ENCODE results near the gene ROBO1.
"Not testable (repeated sequence)": the region's sequence is repeated elsewhere in the genome, so short reads cannot be mapped to it uniquely, and the experiment has no call there.

ROBO1 gene

DNA sequence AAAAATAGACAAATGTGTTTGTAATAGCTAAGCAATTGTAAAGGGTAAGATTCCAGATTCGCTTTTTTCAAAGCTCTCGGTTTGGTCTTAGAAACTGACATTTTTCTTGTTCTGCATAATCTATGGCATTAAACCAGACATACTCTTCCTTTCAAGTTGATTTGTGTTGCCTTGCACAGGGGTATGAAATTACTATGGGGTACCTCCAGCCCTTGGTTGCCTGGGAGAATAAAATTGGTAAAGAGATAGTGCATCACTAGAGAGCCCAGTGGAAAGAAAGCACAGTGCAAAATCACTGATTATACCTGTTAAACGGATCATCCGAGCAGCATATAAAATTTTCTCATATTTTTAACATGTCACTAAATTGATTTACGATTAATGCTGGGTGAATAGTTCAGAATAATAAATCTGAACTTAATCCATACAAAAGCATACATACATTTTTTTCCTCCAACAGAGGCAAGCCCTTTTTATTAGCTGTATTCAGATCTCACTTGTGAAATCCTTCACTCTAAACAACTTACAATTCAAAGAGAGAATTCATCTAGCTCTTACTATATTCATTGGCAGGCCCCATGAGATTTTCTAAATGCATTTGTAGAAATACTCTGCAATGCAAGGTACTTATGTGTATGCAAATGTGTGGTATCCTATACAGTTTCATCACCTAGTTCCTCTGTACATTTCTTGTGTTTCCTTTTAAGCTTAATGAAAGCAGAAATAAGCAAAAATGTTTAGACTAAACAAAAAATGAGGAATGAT is 224.4 kb downstream of the ROBO1 start:
- DNase-seq = no peak

DNA sequence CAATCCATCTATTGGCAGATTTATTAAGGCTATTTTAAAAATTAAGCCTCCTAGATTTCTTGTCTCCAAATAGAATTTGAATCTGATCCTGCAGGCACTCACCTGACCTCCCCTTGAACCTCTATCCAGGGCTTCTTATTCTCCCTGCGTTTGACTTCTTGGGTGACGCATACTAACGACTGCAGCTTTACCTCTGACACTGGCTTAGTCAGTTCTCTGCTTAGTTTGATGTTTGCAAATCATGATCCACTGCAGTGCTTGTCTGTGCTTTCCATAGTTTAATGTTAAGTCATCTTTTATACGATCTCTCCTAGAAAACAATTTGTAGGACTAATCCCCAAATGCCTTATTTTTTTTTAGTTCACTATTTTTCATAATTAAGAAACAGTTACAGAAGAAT is 233.1 kb downstream of the ROBO1 start:
- no peak for DNase-seq

DNA sequence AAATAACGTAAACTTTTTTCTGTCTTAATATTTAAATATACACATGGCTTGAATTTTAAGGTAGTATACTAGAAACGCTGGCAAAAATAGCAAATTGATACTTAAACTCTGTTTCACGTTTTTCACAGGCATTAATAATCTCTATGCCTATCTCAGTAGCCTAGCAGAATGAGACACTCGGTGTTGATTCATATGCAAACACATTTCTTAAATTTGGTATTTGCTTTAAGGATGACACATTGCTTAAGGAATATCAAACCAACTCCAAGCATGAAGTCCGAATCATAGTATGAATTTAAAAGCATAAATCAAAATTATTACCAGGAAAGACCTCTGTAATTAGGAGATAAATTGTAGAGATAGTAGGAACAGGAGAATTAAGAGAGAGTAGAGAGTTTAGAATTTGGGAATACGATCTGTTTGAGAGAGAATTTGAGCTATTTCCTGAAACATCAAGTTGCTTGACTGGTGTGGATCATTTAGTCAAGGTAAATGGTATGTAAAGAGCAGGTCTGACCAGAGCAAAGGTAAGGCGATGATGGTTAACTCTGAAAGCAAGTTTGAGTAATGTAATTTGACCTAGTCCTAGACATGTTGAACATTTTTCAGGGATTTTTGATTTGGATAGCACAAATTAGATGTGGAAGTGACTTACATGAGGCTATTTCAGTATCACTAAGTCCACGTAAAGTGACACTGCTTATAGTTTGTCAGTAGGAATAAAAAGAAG is 236.1 kb downstream of the ROBO1 start:
- DNase-seq = no peak

DNA sequence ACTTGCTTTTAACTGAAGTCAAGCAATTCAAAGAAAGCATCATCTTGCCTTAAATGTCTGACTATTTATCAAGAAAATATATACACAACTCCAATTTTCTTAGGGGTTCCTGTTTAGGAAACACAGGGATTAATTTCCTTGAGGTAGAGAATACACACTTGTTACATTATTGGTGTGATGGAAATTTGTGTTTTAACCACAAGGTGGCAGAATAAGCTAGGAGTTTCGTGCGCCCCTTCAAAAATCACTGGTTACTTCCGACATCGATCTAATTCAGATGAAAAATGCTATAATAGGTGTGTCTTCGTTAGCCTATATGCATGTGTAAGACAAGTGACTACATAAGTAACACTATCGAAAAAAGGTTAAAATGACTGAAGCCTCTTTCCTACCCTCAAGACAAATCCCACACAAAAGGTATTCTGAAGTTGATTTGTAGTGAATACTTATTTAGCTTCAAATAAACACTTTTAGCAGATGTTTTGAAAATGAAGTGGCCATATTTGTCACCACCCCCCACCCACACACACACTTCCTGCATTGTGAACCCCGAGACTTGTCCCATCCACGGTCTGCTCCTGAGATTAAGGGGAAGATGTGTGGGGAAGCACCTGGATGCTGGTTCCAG is 246.5 kb downstream of the ROBO1 start:
- peak; percentile 8 for DNase-seq

DNA sequence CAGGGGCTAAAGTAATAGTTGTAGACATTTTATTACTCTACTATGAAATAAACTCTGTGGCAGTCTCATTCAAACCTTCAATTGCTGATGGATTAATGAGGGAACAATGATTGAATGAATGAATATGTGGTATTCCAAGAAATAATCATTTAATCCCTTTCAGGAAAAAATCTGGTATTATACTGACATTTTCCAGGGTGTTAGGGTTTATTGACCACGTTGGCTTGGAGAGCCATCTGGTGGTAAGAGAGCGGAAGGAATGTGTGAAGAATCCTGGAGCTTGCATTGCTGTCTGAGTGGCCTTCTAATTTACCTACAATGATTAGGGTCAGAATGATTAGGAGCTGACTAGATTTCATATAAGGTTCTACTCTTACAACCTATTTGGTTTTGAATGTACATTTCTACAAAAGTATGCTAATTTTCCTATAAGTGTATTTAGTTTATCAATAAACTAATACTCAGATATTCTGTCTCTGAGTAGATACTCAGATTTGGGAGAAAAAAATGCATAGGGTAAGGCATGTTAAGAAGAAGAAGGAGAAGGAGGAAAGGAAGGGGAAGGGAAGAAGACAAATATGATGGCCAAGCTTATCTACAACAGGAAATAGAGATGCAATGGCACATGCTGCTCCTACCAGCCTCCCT is 249.9 kb downstream of the ROBO1 start:
- peak; percentile 8 for DNase-seq

DNA sequence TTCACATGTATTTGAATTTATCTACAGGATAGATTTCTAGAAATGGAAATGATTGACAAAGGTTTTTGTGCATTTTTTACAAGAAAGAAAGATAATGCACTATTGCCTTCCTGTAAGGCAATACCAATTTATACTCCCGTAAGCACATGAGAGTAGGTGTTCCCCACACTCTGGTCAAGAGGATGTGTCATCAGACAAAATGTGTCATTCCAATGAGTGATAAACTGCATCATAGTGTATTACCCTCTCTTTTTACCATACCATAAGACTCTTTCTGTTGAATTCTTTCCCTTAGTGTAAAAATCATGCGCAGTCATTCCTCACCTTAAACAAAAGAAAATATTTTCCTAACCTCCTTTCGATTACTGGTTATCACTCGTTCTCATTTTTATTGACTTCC is 251.0 kb downstream of the ROBO1 start:
- DNase-seq = no peak

DNA sequence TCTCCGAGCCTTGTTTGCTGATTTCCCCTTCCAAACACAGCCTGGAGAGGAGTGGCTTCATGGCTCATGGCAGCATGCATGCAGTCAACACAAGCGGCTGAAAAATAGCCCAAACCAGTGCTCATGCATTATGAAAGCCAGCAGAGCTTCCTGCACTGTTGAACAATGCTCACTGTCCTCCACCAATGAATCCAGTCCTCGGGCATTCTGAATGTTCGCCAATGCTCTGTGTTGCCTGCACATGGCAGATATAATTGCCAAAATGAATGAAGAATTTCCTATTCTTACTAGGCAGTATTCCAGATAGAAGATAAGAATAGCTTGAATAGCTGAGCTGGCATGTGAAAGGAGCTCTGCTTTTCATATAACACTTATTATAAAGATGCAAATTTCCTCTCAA is 252.7 kb downstream of the ROBO1 start:
- DNase-seq = no peak

DNA sequence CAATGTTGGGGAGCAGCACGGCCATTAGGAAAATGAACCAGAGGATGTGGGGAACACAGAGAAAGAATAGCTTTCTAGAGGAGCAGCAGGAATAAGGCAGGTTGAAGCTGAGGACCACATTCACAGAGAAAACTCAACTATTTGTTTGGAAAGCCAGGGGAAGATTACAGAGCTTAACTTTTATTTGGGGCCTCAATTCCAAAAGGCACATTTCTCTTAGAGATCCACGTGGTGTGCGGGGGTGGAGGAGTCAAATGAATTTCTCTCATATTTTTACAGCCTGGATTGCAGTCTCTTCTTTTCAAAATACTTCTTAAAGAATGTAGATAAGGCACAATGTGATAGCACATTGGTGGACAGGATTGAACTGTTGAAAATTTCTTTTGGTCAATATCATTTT is 253.7 kb downstream of the ROBO1 start:
- DNase-seq = no peak

DNA sequence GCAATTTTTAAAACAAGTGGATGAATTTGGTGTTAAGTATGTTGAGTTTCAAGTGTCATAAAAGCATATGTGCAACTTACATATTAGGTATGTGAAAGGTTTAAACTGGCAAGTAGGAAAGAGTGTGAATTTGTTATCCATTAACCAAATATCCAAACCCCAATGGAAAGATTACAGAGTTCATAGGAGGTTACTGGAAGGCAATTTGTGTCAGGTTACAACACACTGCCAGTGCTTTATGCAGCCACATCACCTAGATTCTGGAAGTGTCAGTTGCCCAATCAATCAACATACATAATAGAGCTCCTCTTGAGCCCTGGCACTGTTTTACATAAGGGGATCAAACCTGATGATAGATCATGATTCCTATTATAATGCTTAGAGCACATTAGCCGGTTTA is 261.0 kb downstream of the ROBO1 start:
- no peak for DNase-seq

DNA sequence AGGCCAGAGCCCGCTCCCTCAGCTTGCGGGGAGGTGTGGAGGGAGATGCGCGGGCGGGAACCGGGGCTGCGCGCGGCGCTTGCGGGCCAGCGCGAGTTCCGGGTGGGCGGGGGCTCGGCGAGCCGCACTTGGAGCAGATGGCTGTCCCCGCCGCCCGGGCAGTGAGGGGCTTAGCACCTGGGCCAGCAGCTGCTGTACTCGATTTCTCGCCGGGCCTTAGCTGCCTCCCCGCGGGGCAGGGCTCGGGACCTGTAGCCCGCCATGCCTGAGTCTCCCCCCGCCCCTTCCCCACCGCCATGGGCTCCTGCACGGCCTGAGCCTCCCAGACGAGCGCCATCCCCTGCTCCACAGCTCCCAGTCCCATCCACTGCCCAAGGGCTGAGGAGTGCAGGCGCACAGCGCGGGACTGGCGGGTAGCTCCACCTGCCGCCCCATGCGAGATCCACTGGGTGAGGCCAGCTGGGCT is 265.5 kb downstream of the ROBO1 start:
- not testable (repeated sequence) for DNase-seq

DNA sequence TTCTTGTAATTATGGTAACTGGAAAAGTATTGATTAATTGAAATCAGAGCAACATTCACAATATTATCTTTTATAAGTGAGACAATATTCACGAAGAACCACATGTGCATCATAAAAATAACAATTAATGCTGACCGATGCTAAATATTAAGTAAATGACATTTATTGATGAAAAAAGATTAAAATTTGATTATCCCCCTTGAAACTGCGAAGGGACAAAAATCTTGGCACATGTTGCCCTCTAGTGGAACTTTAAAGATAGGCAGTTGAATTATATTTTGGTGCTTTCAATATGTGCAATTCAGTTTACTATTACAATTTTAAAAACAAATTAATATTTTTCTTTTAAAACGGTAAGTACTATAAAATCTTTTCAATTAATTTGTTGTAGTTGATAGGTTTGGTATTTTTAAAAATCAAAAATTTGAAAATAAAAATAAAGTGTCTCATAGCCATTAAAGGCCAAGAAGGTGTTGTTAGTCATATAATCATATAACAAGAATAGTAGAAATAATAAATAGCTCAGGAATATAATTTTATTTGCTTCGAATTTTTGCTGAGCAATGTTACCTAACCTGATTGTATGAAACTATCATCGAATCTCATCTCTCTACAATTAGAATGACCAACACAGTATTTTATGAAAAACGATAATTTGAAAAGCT is 270.2 kb downstream of the ROBO1 start:
- peak; percentile 7 for DNase-seq

DNA sequence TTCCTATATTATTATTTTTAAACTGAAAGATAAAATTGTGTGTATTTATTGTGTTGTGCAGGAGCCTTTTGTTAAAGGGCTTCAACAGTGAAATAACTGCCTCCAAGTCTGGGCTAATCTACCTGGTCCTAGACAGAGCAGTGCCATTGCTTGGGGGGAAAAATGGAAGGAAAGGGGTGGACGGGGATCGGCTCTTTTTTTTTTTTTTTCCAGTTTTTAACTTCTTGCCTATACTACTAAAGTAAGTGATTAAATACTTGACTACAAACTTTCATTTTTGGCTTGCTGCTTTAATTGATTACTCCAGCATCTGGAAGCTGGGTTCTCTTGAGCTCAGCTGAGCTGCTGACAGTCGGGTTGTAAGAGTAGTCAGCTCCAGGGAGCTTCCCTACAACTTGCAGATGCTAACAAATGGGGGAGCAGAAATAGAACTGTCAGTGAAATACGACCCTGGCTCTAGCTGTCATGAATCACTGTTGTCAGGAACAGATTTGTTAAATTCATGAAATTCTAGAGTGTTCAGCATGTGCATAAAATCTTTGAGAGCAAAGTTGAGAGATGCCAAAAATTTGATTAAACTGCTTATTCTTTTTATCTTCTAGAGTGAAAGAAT is 276.7 kb downstream of the ROBO1 start:
- DNase-seq = no peak

DNA sequence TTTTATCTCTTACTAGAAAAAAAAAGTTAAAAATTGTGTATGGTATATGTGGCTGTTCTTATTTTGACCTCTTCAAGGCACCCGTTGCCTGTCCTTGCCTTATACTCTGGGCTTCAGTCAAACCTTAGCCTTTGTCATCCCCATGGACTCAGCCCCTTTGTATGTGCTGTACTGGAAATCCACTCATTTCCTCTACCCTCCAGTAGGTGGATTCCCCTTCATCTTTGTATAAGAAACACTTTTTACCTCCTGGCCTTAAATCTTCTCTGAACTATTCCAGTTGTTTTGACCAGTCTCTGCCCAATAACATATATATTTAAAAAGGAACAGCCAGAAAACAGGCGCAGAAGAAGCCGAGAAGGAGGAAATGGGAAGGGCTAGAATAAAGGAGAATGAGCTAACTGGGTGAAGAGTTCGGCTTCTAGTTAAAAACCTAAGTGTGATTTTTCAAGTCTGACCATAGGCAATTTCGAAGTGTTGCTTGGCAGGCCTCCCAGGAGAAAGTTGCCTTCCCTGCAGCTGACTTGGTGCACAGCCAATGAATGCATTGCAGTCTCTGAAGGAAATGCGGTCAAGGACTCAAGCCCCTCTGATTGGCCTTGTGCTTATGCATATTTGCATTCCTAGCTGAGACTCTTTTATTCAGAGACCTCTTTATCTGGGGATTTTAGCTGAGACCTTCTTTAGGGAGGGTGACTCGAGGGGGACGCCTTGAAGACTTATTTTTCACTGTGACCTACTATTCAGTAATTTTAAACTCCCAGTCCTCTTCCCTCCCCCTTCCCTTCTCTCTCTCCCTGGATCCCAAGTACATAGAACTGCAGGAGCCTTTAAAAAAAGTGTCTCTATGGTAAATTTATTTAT is 277.4 kb downstream of the ROBO1 start:
- DNase-seq = no peak

DNA sequence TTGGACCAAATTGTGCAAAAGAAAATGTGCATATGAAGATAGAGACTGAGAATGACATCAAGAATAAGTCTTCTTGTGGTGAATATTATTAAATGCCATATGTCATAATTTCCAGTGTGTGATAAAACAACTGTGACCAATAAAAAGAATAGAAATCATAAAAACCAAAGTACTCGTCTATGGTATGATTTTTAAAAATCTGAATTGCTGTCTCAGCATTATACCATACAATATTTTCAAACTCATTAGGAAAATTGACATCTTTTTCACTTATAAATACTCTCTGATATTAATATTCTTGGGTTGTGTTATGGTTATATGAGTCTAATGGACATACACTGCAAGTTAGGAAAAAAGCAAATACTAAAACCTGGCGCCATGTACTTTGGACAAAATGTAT is 279.4 kb downstream of the ROBO1 start:
- DNase-seq = no peak

DNA sequence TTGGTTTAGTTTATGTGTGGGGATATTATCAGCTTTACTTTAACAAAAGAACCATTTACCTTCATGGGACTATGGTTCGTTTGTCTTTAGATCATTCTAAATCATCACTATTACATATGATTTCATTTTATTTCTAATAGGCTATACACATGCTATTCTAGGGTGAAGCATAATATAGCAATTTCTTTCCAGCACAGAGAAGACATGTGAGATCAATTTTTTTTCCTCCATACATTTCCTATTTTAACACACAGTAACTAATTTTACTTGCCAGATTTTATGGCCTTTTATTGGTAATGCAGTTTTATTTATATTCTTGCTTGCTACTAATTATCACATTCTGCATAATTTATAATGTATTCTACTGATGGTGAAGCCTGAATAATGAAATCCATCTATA is 287.1 kb downstream of the ROBO1 start:
- DNase-seq = no peak

DNA sequence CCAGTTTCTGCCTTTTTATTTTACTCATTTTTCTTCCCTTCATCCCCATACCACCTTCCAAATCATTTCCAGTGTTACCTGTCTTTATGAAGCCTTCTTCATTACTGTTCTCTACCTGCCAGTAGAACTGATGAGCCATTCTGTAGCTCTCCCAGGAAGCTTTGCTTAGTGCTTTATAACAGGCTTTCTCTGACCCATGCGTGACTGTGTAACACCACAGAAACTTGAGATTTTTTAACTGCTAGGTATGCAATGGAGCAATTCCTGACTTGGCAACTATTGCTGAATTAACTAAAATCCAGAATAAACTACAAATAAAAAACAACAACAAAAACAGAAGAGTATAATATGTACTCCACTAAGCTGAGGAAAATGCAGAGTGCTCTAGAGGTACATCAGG is 289.2 kb downstream of the ROBO1 start:
- DNase-seq = no peak

DNA sequence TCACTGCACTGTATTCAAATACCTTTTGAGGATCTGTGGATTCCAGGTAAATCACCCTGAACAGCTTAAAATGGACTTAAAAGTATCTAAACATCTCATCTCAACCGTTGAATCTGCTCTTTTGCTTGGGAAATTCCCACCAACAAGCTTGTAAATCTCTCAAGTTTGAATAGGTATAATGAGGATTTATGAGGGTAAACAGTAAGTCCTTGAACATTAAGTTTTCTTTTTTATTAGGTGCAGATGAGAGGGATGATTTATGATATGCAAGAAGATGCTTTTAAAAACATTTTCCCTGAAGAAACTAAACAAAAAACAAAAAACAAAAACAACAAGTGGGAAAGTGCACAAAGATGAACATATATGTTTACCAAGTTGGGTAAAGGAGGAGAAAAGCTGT is 290.6 kb downstream of the ROBO1 start:
- DNase-seq = no peak

DNA sequence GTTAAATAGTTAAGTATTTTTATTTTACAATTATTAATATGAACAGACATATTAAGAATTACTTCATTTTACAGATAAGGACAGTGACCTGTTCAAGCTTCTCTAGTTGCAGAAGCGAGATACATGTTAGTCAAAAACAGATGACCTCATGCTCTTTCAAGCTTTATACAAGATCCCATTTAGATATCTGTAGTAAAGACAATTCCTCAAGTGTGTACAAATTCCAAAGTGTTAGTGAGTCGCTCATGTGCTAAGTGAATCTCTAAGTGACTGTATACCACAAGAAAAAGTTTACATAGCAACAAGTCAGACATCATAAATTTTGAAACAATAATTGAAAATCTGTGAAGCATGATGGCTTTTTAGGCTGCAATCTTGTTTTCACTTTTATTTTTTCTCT is 293.8 kb downstream of the ROBO1 start:
- no peak for DNase-seq

DNA sequence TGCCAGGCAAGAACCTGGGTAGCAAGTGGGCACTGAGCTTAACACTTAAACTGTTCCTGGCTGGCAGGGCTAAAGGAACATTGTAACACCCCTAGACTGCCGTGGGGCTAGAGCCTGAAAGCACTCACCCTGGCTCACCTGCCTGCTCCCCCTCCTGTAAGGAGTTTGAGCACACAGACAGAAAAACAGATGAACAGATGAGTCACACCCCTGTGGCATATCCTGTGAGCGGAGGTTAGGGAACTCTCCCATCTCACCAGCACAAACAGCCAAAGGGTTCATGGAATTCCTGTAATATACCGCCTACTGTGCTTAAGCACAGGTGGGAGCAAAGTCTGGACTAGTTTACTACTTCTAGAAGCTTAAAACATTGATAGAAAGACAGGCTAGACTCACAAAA is 300.1 kb downstream of the ROBO1 start:
- no peak for DNase-seq

DNA sequence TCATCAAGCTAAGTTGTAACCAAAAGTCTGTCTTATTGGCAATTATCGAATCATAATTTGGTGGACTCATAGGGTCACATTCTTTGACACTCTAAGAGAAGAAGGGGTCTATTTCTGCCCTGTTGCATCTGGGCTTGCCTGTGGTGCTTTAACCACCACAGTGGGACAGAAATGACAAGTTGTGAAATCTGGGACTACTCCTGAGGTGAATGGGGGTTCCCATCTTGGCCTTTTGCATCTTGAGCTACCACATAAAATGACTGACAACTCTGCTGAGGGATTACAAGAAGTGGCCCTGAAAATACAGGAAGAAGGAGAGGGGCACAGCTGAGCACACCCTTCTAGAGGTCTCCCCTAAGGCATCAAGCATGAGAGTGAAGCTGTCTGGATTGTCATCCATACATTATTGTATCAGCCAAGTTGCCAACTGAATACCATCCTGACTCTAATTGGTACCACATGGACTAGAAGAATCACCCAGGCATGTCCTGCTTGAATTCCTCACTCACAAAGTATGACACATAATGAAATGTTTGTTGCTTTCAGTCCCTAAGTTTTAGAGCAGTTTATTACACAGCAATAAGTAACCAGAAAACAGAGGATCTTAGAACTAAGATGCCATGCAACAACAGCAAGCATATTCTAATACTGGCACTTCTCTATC is 306.5 kb downstream of the ROBO1 start:
- no peak for DNase-seq

DNA sequence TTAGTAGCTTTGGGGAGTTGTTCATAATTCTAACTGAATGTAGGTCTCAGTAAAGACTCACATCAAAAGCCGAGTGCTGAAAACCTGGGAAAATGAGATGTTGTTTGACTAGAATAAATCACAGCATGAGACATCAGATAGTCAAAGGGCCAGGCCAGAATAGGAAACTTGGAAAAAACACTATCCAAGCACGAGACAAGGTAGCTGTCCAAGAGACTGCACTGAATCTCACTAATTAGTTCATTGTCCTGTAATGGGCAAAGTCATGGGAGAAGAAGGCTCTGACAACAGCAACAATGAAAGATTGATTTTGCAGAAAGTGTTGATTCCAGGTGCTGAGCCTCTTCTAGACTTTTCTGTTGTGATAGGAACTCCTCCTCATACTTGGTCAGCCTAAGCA is 314.2 kb downstream of the ROBO1 start:
- no peak for DNase-seq

Measured in inflammatory macrophage treated with lipopolysaccharide for 4 hours (primary cell).